ENCODE results near the gene DIRAS1. TPM values are rescaled to one million over a fixed set of nuclear protein-coding genes. Genes with fewer than 3 reads are reported as not detected.

Gene DIRAS1
- polyA plus RNA-seq, 2 of the 4 experiments (the other 2 are of a cell fraction) = 2.5 to 4.3 TPM

GRCh38 chr19:2726160-2726855 lies 5.1 kb upstream of the DIRAS1 start:
- H3K27ac ChIP-seq = no peak overlapping the region
- H3K9me3 ChIP-seq = no peaks in the 10 kb centered on the region
- no peak overlapping the region for H3K4me2 ChIP-seq
- ChIA-PET CTCF (interaction anchor here (0.6 to 1.7 kb wide), 2 partner anchors 78 to 707 kb away, joined by 3 to 5 read pairs; no protein-coding TSS in a partner anchor), POLR2A (no interaction called here)
- ATAC-seq (no peak), DNase-seq (ENCODE audit: low read depth in 1 of 2, low spot score in 1 of 2) (no peak), FAIRE-seq (no peak)
- no peak overlapping the region for H3K4me3 ChIP-seq
- no peak for TF ChIP-seq BHLHE40 (IDR thresholded peaks at IDR 0.05; ENCODE audit: low read depth, low read length)
- TF ChIP-seq CTCF (IDR thresholded peaks at IDR 0.05) = no peak
- TF ChIP-seq TP53 (CRISPR knock-in tag; IDR thresholded peaks at IDR 0.05) = no peak
- no peak for TF ChIP-seq GATA3 (IDR thresholded peaks at IDR 0.05; ENCODE audit: borderline replicate concordance)
- no peak for TF ChIP-seq HOXB5 (CRISPR knock-in tag; IDR thresholded peaks at IDR 0.05)
- TF ChIP-seq FOSL2 (IDR thresholded peaks at IDR 0.05) = no peak
- TF ChIP-seq FOSL2 (CRISPR knock-in tag; IDR thresholded peaks at IDR 0.05) = no peak
- no peak for TF ChIP-seq ESRRA (IDR thresholded peaks at IDR 0.05; ENCODE audit: borderline replicate concordance, low read length)
- no peak for TF ChIP-seq JUN (IDR thresholded peaks at IDR 0.05)
- TF ChIP-seq MAFK (IDR thresholded peaks at IDR 0.05; ENCODE audit: partially characterized antibody) = no peak
- no peak for TF ChIP-seq BCL3 (IDR thresholded peaks at IDR 0.05)
- no peak for TF ChIP-seq REST (IDR thresholded peaks at IDR 0.05)
- no peak for TF ChIP-seq JUNB (IDR thresholded peaks at IDR 0.05)
- TF ChIP-seq RFX5 (IDR thresholded peaks at IDR 0.05) = no peak
- no peak for TF ChIP-seq MAZ (IDR thresholded peaks at IDR 0.05; ENCODE audit: borderline replicate concordance, low read depth, low read length)
- TF ChIP-seq POLR2A (IDR thresholded peaks at IDR 0.05; ENCODE audit: low read length) = no peak
- TF ChIP-seq HES2 (IDR thresholded peaks at IDR 0.05) = no peak
- WGBS (ENCODE audit: missing lambda C conversion rate) = 86% methylated on average over 9 of the region's 15 CpGs
- H3K4me1 ChIP-seq = peaks cover 12% of the 10 kb centered on the region

- Histone ChIP-seq H3K4me3 (no peak overlapping the region), H3K9me3 (no peaks in the 10 kb centered on the region), H3K4me2 (no peak overlapping the region), H3K4me1 (peaks cover 22% of the 10 kb centered on the region), H3K27ac (no peak overlapping the region)
- peak in 1 of 2 experiments; percentile 4; a peak in 1 of 6 replicates for ATAC-seq
- POLR2A ChIA-PET = no interaction called here
- 90% methylated on average over 2 of the region's 7 CpGs for WGBS (ENCODE audit: missing lambda C conversion rate)
- CTCF ChIA-PET = interaction anchor here (2.1 to 2.4 kb wide), 2 partner anchors 25 to 76 kb away, joined by 5 to 6 read pairs; no protein-coding TSS in a partner anchor
- FAIRE-seq = no peak
- no peak for DNase-seq (ENCODE audit: low read depth in 1 of 2, low spot score in 1 of 2)
- TF ChIP-seq BCL3 (IDR thresholded peaks at IDR 0.05) = no peak
- no peak for TF ChIP-seq HMGXB4 (CRISPR knock-in tag; IDR thresholded peaks at IDR 0.05; ENCODE audit: borderline replicate concordance)
- no peak for TF ChIP-seq TFCP2L1 (CRISPR knock-in tag; IDR thresholded peaks at IDR 0.05)
- TF ChIP-seq NR3C1 (IDR thresholded peaks at IDR 0.05) = no peak
- no peak for TF ChIP-seq CBX8 (IDR thresholded peaks at IDR 0.05)
- no peak for TF ChIP-seq HOXB13 (CRISPR knock-in tag; IDR thresholded peaks at IDR 0.05; ENCODE audit: low read depth)
- TF ChIP-seq REST (IDR thresholded peaks at IDR 0.05) = no peak
- no peak for TF ChIP-seq MAZ (IDR thresholded peaks at IDR 0.05; ENCODE audit: borderline replicate concordance, low read depth, low read length)
Observed at GRCh38 chr19:2724148-2724557, 3.0 kb upstream of the DIRAS1 start.

Measured in A549 (cell line).